GM18526 (cell line): ENCODE results near the gene RTP1.

ENCODE experiments used
- POLR2A ChIP-seq: IDR thresholded peaks from 3 replicates; pipeline ENCODE4 v1.6.1; 2011; ENCODE audit not compliant: insufficient read length; ENCODE audit errors: extremely low read depth

Gene RTP1, protein sequence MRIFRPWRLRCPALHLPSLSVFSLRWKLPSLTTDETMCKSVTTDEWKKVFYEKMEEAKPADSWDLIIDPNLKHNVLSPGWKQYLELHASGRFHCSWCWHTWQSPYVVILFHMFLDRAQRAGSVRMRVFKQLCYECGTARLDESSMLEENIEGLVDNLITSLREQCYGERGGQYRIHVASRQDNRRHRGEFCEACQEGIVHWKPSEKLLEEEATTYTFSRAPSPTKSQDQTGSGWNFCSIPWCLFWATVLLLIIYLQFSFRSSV

DNA sequence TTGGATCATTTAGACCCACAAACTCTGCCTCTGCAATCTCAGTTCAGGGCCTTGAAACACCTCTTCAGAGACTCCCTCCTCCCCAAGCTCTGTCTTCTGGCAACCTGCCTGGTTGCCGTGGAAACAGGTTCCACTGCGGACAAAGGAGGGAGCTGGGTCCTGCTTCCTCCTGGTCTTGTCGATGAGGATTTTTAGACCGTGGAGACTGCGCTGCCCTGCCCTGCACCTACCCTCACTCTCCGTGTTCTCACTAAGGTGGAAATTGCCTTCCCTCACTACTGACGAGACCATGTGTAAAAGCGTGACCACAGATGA lies at the start of gene RTP1:
TSS of gene RTP1 (plus strand) at position 152 of the 315 bp plus-strand sequence. CDS start at position 182, 30 bp downstream.
- no peak for TF ChIP-seq POLR2A

DNA sequence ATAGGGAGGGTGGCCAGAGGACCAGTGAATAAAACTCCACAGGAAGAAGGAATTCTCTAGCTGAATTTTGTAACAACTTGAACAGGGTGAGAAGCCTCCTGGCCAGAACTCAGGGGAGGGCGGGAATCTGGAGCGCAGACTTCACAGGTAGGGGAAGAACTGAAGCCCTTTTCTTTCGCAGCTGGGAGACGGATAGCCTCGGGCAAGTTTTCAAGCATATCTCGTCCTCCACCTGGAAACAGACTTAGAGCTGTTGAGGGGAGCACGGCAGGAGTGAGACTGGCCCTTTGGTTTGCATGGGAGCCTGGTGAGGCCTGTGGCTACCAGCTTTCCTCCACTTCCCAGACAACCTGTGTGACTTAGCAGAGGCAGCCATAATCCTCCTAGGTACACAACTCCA lies 47.1 kb upstream of the RTP1 start:
- no peak for TF ChIP-seq POLR2A

DNA sequence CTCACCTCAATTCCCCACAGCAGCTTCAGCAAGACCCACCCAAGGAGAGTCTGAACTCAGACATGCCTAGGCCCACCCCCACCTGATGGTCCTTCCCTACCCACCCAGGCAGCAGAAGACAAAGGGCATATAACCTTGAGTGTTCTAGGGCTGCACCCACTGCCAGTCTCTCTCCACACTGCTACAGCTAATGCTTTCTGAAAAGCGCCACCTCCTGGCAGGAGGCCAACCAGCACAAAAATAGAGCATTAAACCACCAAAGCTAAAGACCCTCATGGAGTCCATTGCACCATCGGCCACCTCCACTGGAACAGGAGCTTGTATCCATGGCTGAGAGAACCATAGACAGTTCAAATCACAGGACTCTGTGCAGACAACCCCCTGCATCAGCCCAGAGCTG lies 46.7 kb upstream of the RTP1 start:
- TF ChIP-seq POLR2A, result no peak

DNA sequence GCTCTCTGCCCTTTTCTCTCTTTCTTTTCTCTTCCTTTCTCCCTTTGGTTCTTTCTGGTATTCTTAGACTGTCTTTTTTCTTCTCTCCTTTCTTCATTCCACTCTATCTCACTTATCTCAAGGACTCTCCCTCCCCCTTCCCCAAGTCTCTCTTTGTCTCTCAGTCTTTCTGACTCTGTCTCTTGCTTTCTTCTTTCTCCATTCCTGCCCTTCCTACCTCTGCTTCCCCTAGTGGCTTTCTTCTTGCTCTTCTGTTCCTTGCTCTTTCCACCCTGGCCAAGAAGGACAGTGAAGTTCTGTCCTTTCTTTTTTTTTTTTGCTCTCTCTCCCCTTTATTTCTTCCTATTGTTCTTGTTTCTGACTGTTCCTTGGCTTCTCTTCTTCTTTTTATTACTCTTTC lies 35.7 kb upstream of the RTP1 start:
- no peak for TF ChIP-seq POLR2A

DNA sequence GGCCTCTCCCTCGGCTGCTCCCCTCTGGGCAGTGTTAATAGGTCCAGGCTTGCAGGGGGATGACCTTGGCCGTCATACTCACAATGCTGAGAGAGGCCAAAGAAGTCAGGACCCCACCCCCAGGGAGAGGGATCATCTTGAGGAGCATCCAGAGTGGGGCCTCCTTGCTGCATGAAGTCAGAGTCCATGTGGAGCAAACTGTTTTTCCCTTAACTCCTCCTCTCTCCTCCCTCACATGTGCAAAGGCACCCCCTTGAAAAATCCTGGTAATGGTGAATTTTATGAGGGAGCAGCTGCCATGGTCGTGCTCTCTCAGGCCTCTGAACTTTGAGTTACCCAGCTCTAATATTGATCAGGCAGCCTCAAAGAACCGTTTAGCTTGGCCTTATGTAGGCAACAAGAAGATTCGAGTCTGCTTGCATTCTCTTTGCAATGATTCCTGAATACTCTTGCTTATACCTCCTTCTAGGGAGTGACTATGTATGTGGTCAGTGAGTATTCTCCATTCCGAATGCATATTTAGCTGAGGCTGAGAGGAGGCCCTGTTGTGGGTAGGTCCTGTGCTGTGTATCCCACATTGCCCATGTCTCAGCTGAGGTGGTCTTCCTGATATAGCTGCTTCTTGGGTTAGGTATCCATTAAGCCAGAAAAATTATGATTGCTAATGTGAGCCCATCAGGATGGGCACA lies 34.9 kb upstream of the RTP1 start:
- TF ChIP-seq POLR2A, result no peak

DNA sequence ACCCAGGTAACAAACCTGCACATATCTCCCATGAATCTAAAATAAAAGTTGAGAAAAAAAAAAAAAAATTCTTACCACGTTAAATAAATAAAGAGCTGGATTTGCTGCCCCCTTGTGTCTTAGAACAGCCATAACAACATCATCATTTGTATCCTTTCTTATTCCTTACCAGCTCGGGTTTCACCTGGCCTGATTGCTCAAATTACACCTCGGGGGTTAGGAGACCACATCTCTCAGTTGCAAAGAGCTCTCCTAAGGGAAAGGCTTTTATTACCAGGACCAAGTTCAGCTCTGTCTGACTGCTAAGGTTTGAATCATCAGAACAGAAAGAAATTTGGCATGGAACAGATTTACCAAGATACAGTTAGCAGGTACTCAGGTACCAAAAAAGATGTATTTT lies 32.1 kb upstream of the RTP1 start:
- TF ChIP-seq POLR2A, result no peak

DNA sequence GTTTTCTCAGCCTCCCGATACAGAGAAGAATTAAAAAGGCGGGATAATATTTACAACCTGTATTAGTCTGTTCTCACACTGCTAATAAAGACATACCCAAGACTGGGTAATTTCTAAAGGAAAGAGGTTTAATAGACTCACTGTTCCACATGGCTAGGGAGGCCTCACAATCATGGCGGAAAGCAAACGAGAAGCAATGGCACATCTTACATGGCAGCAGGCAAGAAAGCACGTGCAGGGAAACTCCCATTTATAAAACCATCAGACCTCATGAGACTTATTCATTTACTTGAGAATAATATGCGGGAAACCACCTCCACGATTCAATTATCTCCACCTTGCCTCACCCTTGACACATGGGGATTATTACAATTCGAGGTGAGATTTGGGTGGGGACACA lies 30.5 kb upstream of the RTP1 start:
- no peak for TF ChIP-seq POLR2A

DNA sequence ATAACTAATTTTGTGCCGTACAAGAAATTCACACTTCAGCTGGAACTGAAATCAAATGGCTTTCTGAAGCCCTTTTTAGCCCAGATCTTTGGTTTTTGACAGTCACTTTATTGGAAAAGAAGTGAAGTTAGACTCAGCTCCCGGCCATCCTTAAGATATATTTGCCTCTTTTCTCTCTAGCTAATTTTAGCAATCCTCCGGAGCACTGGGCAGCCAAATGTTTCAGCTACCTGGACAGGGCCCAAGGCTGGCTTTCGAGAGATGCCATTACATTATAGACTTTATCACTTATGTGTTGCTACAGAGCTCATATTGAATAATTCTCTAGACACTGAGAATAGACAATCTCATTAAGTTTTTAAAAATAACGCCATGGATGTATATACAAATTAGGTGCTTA lies 29.5 kb upstream of the RTP1 start:
- TF ChIP-seq POLR2A, result no peak

DNA sequence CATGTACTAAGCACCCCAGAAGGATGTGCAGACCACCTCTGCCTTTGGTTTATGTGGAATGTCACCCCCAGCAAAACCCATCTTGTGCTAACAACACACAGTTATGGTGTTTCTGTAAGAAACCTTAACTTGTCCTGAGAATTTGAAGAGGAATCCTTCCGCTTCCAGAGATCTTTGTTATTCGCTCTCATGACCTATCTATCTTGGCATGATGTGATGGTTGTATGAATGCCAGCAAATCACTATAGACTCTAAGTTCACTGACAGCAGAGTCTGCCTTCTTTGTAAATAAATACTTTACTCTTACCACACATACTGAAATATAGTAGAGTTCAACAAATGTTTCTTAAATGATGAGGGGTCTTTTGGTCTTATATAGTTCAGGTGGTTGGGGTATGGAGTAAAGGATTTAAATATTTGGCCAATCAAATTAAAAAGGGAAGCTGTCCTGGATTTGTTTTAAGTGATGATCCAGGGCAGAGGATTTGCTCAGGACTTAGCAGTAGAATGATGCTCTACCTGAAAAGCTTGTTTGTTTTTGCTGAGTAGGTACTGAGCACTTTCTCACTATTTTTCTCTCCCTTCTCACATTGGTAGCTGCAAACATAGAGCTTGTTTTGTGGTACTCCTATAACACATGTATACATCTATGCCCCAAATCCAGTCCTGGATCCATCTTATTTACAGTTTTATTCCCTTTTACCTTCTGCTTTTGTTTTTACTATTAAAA lies 27.9 kb upstream of the RTP1 start:
- TF ChIP-seq POLR2A, result no peak

DNA sequence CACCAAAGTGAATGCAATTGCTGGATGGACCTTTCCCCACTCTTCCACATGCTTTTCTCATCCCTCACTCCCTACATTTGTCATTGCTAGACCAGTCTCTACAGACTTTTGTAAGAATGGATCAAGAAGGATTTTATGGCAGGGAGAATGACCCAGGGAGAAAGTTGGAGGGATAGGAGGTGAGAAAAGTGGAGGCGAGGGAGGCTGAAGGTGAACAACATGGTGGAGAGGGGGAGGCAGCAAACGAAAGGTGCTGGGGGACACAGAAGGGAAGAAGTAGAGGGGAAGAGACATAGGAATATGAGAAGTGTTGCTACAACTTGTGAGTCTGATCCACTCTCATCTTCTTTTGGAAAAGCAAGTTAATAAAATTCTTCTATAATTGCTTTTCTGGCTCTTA lies 24.4 kb upstream of the RTP1 start:
- TF ChIP-seq POLR2A, result no peak

DNA sequence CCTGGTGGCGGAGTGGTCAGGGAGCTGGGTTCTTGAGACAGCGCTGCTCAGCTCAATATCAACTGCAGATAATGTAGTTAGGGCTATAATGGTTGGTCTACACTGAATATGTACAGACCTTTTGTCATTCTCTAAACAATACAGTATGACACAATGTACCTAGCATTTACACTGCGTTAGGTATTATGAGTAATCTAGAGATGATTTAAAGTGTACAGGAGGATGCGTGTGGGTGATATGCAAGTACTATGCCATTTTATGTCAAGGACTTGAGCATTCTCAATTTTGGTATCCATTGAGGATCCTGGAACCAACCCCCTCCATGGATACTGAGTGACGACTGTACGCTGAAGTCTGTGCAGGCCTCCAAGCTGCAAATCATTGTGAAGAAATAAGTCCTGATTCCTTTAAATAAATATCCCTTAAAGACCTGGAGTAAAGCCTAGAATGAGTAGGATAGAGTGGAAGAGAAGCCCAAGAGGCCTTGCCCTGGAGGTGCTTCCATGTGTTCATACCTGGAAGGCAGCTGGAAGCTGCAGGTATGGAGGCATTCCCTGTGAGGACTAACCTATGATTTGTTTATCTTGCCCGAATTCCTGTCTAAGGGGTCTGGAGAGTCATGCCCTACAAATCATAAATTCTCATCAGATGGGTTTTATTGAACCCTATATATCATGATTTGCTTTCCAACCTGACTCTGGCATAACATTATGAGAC lies 15.7 kb upstream of the RTP1 start:
- no peak for TF ChIP-seq POLR2A

DNA sequence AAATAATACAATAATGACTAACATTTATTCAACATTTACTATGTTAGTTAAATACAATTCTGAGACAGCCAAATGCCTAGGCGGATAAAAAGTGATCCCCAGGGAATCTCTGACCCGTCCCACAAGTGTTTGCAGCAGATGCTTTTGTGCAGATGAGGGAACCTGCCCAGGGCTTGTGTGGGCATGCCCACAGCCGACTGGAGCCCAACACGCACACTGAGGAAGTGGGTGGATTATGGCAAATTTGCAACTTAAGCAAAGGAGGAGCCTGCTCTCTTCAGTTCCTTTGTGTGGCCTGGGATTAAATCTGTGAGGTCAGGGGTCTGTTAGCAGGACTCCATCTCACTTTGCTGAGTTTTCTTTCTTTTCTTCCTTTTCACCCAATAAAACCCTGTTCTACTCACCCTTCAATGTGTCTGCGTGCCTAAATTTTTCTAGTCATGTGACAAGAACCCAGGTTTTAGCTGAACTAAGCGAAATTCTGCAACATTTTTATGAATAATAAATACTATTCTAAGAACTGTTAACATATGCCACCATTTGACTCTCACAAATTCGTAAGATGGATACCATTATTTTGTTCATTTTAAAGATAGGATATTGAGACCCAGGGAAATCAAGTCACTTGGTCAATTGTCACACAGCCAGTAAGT lies 13.9 kb upstream of the RTP1 start:
- no peak for TF ChIP-seq POLR2A

DNA sequence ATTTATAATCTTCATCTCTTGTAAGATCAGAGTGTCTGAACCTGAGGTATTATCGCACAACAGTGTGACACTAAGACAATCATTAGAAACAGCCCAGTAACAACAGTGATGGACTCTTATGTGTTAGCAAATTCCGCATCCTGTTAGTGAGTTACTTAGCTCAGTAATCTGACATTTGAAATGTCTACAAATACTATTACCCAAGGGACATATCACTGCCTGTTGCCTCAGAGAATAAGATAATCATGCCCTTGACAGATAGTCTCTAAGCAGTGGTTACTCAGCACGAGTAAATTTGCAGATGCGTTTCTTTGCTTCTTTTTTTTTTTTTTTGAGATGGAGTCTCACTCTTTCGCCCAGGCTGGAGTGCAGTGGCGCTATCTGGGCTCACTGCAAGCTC lies 13.4 kb upstream of the RTP1 start:
- TF ChIP-seq POLR2A, result no peak

DNA sequence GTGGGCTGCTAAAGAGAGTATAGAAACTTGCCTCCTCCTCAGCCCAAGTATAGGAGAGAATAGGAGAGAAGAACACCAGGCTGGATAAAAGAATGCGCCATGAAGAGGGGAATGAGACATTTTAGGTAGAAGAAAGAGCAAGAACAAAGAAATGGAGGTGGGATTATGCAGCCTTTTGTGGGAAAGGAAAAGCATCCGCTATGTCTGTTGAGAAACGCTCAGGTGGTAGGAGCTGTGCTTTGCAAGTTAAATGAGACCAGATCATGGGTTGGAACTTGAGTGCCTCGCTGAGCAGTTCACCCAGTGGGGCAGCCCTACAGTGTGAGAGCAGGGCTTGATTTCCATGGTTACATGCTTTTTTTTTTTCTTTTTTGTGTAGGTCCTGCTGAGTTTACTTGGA lies 11.5 kb upstream of the RTP1 start:
- TF ChIP-seq POLR2A, result no peak

DNA sequence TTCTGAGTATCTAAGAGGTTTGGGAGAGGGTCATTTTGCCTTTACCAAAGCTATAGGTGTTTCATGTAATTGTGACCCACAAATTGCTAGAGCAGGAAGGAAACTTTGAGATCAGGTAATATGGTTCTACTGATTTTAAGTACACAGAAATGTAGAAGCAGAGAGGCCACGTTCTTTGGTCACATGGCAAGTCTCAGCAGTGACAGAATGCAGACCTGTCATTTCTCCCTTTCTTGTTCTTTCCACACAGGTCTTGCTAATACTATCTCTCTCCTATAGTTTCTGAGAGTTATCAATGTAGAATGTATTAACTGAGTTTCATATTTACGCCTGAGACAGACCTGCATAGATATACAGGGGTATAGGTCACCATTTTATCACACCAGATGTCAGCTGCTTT lies 10.9 kb upstream of the RTP1 start:
- TF ChIP-seq POLR2A, result no peak
